Globus pallidus (tissue), 1 donor: ENCODE measurements around the gene PLXDC2.
A peak's percentile ranks its signal among the peaks of the same experiment; 100 is the strongest.

Source experiments
- DNase-seq: peaks from one replicate; pipeline ENCODE4 v3.0.0-alpha.2; 2015; ENCODE audit warnings: low spot score

PLXDC2 gene

DNA sequence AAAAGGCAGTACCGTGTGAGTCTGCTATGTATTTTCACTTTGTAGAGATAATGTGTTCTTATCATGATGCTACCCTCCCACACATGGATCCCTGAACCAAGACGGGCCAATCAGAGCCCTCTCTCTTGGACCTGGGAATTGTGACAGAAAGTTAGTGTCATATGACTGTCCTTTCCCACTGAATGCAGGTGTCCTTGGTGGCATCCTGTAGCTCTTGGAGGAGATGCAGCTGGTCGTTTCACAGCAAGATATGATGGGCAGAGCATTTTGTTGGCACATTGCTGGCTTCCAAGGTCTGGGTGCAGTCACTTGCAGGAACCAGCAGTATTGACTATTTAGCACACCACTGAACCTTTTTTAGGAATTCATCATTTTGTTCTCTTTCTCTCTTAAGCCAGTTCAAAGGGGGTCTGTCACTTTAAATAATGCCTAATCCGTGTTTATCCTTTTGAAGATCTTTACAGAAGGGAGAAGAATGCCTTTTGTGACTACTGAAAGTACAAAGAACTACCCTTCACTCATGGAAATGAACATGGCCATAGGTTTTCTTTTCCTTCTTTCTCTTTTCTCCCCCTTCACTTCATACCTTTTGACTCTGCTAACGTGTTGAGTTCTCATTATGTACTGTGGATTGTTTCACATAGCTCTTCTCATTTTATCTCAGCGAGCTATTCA, 125.1 kb downstream of the PLXDC2 start:
- DNase-seq: no peak

DNA sequence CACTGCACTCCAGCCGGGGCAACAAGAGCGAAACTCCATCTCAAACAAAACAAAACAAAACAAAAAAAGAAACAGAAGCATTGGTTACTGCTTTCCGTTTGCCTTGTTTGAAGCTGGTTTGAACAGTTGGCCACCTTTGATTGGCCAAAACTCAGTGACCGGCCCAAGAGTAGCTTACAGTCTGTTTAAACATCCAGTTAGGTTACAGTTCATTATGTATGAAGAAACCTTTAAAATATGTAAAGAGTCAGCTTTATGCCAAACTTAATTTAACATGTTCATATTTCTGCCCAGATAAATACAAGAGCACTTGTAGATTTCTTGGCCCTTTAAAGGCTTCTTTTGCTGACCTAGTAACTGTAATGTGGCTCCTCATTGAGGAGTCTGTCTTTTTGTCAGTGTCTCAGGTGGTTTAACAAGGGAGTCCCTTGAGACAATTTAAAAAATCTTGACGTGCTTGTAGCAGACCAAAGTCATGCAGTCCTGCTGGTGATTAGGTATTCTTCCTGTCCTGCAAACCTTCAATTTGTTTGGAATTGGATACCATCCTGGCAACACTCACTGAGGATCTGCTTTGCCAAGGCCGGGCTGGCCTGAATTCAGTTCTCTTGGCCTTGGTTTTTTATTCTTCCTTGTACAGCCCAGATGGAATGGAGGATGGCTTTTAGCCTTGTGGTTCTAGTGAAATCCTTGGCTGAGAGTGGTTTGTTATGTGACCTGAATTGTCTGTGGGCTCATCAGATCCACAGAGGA, 128.9 kb downstream of the PLXDC2 start:
- DNase-seq: peak; percentile 71

DNA sequence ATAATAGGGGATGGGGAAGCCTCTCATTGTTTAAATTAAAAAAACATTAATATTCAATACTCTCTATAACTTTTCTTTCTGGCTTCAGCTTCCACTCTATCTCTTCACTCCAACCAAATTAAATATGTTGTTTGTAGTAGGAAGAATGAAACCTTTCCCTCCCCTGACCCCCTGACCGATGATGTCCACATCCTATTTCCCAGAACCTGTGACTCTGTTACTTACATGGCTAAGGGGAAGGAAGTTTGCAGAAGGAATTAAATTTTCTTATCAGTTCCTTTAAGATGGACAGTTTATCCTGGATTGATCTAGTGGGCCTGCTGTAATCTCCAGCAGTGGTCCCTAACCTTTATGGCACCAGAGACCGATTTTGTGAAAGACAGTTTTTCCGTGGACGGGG, 130.0 kb downstream of the PLXDC2 start:
- DNase-seq: no peak

GRCh38 chr10:19946791-19947190, 130.6 kb downstream of the PLXDC2 start:
- no peak for DNase-seq

DNA sequence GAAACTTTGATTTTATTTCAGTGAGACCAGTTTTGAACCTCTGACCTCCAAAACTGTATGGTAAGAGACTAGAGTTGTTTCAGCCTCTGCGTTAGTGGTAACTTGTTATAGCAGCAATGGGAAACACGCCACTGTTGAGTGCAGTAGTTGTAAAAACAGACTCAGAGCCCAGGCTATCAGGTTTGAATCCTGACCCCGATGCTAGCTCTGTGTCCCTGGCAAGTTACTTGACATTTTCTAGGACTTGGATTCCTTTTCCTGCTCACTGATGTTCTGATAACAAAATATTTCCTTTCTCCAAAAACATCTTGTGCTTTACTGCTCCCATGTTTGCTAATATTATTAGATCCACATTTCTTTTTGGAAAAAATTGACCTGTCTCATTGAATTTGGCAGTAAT, 131.0 kb downstream of the PLXDC2 start:
- DNase-seq: no peak

- DNase-seq: no peak
Observed at GRCh38 chr10:19947656-19948055, 131.4 kb downstream of the PLXDC2 start.

DNA sequence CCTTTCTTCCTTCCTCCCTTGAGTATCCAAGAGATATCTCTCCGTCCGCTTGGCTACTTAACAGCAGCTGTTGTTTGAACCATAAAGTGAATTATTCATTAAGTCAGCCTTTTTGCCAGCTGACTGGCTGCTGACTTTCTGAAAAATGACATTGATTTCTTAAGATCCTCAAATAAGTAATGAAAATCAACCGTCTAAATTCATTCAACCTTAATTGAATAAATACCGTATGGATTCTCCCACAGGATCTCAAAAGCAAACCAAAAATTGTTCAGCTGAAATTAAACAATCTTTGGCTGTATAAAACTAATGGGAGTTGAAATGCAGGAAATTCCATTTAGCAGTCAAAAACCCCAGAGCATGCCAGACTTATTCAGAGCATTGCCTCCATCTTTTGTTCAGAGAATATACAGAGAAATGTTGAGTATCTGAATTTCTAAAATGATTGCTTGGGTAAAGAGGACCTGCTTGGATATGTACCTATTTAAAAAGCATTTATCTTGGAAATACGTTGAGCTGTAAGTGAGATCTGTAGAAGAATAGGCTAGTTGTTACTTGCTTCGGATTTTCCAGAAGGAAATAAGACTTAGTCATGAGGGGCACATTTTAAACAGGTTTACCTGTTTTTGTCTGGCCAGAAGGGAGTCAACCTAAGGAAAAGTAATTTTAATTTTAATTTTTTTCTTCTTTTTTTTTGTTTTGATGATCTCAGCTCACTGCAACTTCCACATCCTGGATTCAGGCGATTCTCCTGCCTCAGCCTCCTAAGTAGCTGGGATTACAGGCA, 136.2 kb downstream of the PLXDC2 start:
- no peak for DNase-seq

DNA sequence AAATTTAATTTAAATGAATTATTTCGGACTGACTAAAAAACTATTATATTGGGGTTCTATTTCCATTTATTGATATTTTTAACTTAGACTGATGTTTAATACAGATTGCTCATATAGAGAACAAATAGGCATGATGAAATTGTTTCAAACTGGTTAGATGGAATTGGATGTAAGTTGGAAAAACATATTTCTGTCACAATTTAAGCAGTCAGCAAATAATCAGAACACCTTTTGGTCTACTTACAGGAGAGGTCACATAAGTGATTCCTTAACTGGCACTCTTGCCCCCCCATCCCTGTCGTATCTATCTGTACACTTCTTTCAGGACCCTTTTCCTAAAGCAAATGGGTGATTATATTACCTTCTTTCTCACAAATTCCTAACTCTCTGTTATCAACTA, 138.4 kb downstream of the PLXDC2 start:
- DNase-seq: no peak

DNA sequence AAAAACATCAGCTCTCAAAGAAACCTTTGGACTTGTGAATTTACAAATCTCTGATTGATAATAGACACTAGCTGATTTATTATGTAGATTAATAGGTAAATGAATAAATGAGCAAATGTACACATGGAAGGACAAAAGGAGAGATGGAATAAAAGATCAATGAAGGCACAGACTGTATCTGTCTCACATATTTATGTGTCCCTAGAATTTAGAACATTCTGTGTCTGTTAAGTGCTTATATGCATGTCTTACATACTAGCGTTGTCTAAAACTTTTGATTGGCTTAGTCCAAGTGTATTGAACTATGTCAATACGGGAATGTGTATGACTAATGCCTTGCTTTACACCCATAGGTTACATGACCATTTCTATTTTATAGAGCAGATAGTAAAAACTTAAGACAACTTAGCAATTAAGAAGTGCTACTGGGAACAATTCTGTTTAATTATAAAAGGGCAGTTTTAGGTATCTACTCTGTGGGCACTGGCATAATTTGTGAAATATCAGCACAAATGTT, 140.3 kb downstream of the PLXDC2 start:
- no peak for DNase-seq

- DNase-seq: no peak
Observed at GRCh38 chr10:19958787-19959186, 142.6 kb downstream of the PLXDC2 start.

DNA sequence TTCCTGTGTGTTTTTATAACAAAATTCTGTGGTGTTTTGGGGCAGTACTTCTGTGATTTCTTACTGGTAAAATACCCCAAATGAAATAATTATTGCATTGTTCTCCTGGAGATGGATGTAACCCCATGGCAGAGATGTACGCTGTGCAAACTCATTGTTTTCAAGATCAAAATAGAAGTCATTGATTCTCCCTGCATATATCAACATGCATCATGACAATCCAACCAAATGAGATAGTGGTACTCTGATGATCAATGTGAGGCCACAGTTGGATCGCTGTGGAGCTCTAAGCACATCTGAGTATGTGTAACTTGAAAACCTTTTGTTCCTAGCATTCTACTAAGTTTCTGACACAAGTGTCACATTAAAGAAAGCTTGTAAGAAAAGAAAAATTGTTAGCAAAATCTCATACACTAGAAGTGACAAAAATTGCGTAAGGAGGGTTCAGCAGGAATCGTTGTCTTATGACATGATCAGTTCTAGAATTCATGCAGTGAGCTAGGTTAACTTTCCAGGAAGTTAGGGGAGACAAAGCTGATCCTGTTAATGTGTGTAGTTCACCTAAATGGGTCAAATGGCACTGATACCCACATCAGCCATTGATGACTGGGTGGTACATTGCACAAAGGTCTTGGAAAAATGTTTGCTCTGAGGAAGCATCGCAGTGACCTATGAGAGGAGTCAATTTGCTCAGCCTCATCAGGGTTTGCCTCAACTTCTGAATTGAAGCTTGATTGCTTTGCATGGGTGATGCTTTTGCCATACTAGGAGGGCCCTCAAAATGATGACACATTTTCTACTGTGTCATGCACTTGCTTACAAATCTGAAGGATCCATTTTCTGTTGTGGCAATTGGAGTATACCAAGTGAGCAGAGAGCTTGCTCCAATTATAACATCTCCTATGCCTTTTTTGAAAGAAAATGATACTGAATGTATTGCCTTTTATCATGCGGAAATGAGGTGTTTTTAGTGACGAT, 145.1 kb downstream of the PLXDC2 start:
- DNase-seq: peak; percentile 91

DNA sequence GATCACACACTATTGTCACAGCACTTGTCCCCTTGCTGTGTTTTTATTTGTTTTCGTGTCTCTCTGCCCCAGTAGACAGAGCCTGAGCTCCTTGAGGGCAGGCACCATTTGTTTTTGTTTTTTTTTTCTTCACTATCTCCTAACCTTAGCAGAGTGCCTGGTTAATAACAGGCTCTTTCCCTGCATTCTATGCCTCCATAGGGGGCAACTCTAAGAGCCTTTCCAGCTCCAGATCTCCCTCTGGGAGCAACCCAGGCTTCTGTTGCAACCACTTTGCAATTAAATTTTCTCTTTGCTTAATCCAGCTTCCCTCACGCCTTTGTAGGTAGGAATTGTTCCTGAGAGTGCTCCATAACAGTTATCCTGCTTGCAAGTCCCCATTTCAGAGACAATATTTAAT, 148.4 kb downstream of the PLXDC2 start:
- no peak for DNase-seq

DNA sequence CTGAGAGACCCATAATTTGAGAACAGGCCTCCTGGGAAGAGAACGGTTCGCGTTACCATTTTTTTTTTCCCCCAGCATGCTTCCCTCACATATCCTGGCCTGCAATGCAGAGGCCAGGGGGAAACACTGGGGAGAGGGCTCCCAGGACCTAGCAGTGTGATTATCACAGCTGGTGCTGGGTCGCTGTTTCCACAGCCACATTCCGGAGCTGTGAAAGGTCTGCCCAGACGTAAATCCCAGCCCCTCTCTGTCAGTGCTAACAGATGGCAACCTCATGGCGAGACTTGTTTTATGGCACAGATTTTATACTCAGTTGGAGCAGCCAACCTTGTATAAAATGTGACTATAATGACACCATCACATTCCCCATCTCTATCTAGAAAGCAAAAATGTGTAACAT, 150.5 kb downstream of the PLXDC2 start:
- DNase-seq: no peak

GRCh38 chr10:19967981-19968380, 151.7 kb downstream of the PLXDC2 start:
- no peak for DNase-seq

GRCh38 chr10:19968745-19969144, 152.5 kb downstream of the PLXDC2 start:
- DNase-seq: no peak

DNA sequence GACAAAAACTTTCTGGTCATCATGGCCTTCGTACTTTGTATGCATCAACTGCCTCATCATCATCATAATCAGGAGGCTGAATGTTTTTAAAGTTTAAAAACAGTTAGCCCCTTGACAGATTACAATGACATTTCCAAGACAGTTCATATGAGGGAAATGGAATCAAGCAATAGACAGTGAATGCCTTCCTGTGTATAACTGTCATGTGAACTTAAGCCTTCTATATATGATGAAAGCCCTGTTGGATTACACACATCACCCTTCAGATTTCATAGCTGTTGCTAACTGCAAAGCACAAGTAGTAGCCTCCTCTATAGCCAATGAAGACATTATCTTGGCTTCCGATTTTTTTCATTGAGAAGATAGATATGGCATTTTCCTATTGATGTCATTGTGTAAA, 154.0 kb downstream of the PLXDC2 start:
- no peak for DNase-seq

DNA sequence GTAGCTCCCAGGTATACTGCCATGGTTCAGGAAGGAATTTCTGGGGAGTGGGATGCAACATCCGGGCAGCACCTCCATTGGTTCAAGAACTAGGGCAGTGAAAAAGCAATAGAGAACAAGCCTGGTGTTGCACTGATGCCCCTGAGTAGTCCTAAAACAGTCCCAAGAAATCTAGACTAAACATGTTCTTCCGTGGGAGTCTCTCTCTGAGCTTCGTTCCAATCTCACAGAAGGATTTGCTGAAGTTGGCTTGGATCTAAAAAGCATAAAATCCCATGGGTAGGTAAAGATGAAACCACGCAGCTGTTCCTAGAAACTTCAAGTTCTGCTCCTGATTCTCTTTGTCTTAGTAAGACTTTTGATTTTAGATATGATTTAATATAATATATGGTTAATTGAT, 154.5 kb downstream of the PLXDC2 start:
- DNase-seq: no peak

- no peak for DNase-seq
Observed at GRCh38 chr10:19971343-19972052, 155.3 kb downstream of the PLXDC2 start.

DNA sequence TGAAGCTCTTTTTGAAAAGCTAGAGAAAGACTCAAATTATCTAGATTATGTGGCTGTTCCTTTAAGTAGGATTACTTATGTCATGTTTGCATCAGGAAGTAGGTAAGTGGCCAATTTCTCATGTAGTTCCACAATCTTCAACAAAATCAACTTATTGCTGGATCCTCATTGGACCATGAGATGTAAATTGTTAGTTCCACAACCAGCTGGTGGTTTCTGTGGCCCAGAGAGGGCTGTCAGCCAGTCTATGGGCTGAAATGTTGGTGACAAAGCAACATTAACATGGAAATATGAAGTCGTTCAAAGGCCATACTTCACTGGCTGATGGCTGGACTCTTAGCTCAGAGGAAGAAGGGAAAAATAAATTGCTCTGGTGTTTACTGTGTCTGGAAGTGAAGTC, 157.9 kb downstream of the PLXDC2 start:
- DNase-seq: no peak

DNA sequence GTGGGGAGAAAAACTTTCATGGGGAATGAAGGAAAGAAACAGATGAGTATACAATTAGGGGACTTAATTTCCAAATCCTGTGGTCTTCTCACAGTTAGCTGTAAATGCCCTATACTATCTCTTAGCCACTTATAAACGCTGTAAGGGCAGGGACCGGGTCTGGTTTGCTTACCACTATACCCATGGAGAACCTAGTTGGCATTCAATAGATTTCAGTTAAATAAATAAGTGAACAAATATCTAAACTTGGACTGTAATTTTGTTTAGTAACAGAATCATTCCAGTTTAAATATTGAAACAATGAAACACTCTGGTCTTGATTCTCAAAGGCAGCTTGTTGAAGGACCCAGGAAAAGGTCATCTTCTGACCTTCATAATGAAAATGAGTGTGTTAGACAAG, 158.3 kb downstream of the PLXDC2 start:
- DNase-seq: no peak

DNA sequence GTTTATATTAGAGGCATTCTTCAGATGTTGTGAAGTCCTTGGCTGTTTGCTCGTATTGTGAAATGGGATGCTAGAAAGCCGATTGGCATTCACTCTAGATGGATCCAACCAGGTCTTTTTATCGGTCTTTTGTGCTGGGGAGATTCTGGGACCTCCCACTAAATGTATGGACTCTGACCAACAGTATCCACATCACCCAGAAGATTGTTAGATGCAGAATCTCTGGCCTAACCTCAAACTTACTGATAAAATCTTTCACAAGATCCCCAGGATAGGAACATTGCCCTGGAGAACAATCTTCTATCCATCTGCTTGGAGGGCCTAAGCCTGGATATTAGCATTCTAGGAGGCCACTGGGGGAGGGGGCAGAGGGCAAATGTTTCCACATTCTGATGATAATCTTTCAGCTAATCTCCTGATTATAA, 160.9 kb downstream of the PLXDC2 start:
- DNase-seq: no peak
